LNCAP (cell line): Measurements from ENCODE around the gene ZNF688.

Source experiments
- CTCF ChIP-seq: fragments of 450-650 bp; IDR thresholded peaks from 2 replicates; pipeline ENCODE4 v1.5.1; 2017; ENCODE audit warnings: mild to moderate bottlenecking

The ZNF688 gene

GRCh38 chr16:30600929-30601328 is 29.4 kb upstream of the ZNF688 start:
- no peak for TF ChIP-seq CTCF

DNA sequence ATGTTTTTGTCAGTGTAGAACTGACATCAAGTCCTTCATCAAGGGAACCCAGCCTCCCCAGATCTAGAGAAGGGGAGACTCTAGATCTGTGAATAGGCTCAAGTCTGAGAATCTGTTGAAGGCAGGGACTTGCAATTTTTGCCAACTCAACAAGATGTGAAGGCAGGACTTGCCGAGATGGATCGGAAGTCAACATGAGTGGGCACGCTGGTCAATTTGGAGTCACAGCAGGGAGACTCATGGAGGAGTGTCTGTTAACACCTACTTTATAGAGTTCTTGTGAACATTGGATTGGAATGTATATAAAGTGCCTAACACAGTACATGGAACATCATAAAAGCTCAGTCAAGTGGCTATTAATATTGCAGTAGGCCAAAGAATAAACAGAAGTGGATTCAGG is 28.7 kb upstream of the ZNF688 start:
- no peak for TF ChIP-seq CTCF

DNA sequence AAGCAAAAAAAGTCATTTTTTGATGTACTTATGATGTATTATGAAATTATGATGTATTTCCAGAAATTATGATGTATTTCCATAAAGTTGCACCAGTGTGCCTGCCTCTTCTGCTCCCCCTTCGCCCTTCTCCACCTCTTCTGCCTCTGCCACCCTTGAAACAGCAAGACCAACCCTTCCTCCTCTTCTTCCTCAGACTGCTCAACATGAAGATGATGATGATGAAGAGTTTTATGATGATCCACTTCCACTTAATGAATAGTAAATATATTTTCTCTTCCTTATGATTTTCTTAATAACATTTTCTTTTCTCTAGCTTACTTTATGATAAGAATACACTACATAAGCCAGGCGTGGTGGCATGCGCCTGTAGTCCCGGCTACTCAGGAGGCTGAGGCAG is 21.4 kb upstream of the ZNF688 start:
- no peak for TF ChIP-seq CTCF

DNA sequence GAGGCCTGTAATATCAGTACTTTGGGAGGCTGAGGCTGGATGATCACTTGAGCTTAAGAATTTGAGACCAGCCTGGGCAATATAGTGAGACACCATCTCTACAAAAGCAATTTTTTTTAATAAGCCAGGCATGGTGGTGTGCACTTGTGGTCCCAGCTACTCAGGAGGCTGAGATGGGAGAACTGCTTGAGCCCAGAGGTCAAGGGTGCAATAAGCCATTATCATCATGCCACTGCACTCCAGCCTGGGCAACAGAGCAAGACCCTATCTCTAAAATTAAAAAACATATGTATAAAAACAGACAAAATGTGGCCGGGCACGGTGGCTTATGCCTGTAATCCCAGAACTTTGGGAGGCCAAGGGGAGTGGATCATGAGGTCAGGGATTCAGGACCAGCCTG is 17.1 kb upstream of the ZNF688 start:
- TF ChIP-seq CTCF, result no peak

- TF ChIP-seq CTCF, result no peak
Measured at GRCh38 chr16:30585400-30586191, 14.1 kb upstream of the ZNF688 start, which contains the start of gene ZNF785. TSS of gene ZNF785 (minus strand) at chr16:30585697. CDS start at chr16:30585611, 86 bp downstream.

- TF ChIP-seq CTCF, result no peak
Measured at GRCh38 chr16:30585022-30585399, 13.5 kb upstream of the ZNF688 start.

GRCh38 chr16:30582611-30583340 is 11.3 kb upstream of the ZNF688 start:
- no peak for TF ChIP-seq CTCF
